ENCODE results near the gene EEF2K.
"Not testable (repeated sequence)": the region's sequence is repeated elsewhere in the genome, so short reads cannot be mapped to it uniquely, and the experiment has no call there.

The EEF2K gene

DNA sequence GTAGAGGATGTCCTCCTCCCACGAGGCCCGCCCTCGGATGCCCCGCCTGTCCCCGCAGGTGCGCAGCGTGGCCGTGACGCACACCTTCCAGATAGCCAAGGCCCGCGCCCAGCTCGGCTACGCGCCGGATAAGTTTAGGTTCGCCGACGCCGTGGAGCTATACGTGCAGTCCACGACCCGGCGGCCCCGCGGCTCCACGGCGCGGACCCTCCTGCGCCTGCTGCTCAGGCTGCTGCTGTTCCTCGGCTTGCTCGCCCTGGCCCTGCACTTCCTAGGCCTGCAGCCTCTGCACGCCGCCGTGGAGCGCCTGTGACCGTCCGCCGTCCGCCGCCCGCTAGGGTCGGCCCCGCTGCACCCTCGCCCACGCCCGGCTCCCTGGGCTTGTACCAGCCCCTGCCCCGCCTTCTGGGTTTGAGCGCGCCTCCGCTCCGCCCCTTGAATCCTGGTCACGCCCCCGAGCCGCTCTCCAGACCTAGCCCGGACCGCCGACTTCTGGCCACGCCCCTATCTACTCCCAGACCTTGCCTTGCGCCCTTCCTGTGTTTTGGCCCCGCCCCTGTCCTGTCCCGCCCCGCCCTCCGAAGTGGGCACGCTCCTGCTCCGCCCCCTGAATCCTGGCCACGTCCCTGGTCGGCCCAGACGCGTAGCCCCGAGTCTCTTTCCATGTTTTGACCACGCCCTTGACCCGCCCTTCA, 15.8 kb upstream of the EEF2K start:
- peak; percentile 77 for DNase-seq (ENCODE audit: low read depth)

DNA sequence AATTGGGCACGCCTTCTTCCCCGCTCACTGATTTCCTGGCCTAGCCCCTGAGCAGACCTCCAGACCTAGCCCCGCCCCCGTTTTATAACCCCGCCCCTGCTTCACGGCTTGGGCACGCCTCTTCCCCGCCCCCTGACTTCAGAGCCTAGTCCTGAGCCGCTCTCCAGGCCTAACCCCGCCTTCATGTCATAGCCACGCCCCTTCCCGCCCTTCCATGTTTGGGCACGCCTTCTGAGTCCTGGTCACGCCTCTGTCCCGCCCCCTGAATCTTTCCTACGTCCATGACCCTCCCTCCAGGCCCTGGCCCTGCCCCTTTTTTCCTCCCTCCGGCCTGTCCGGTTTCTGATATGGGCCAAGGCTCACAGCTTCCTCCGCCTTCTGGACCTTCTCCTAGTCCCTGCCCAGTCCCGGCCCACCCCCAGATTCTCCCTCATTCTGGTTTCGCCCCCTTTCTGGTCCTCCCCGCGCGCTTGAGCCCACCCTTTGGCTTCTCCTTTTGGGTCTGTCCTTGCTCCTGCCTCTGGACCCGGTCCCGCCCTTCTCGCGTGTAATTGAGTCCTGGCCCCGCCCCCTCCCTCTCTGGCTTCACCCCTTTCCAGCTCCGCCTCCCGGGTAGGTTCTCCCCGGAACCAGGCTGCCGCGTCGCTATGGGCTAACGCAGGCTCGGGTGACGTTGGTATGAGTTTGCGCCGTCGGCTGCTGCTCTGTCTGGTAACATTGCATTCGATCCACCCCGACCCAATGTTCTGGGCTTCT, 15.1 kb upstream of the EEF2K start:
- DNase-seq (ENCODE audit: low read depth) = peak; percentile 100

DNA sequence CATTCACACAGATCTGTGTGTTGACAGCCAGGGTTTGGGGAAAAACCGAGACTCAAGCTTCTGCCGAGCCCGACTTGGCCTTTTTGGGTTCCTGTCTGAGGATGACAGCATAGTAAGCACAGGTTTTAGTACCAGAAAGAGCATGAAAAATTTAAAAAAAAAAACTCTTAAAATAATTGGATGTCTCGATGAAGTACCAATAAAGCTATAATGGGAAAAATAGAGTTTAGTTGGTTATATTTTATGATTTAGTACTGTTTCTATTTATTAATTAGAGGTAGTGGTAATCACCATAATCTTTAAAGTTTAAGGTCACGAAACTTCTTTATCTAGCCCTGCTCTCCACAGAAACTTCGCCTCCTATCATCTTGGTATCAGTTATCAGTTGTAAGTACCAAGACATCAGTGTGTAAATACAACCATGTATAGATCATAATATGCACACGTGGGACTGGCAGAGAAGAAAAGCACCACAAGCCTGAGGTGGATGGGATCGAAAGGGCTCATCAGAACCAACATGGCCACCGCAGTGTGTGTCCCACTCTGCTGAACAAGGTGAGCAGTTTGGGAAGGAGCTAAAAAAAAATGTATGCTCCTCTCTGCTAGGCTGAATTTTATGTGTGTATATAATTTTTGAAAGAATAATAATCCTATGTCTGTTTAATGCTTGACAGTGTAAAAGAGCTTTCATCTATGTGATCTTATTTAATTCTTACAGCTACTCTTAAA, 14.4 kb upstream of the EEF2K start:
- DNase-seq (ENCODE audit: low read depth) = no peak

DNA sequence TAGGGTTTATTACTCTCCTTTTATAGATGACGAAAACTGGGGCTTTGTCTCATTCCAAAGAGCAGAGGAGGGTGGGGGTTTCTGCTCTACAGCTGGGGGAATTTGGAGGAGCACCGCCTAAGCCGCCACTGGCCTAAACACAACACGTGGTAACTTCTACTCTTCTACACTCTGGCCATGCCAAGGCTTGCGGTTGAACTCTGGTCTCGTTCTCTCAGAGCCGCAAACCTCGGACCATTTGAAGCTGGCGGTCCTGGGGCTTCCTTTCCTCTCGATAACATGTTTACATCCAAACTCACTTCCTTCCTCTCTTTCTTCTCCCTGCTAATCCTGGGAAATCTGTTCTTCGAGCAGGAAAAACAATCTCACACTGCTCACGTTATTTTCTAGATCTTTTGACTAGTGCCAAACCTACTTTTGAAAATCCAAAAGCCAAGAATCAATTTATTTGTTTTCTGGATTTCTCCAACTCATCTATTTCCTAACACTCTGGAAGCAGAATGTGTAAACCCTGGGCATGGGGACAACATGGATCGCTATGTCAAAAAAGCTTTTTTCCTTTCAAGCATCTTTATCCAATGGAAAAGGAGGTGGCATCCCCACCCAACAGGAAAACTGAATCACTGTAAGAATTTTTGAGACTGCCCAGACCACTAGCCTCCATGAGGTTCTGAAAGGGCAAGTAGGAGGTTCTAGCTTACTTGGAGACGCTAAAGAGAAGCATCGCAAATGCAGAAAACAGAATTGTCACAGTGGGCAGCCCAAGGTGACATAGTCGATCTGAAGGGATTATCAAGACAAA, 13.6 kb upstream of the EEF2K start:
- DNase-seq (ENCODE audit: low read depth) = peak; percentile 46

DNA sequence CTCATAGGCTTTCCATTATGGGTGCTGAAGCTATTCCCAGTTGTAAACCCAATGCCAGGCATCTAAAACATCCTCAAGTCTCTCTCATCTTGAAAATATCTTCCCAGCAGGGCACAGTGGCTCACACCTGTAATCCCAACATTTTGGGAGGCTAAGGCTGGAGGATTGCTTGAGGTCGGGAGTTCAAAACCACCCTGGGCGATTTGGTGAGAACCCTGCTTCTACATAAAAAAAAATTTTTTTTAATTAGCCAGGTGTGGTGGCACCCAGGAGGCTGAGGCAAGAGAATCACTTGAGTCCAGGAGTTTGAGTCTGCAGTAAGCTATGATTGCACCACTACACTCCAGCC, 13.0 kb upstream of the EEF2K start:
- no peak for DNase-seq (ENCODE audit: low read depth)

DNA sequence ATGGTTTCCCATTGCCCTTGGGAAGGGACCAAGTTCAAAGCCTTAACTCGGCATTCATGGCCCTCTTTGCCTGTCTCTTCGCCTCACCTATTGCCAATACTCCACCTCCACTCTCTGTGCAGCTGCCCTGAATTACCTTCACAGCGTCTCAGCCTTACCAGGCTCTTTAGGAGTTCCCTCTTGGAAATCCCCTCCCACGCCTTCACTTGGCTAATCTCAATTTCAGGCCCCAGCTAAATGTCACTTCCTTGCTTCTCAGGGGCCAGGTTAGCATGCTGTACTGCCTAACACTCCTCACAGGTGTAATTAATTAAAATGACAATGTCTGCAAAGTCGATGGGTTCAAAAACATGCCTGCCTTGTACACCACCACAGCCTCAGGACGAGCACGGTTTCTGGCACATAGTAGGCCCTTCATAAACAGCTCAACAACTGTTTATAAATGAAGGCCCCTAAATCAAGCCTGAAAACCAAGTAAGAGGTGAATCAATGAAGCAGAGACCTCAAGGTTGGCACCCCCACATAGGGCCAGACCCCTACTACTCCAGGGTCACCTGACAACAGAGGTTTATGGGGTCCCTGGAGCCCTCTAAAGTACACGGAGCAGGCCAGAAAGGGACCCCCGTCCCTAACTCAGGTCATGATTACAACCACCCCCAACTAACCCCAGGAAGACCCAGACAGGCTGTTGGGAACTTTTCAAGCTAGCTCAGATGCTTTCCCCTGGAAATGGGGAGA, 11.2 kb upstream of the EEF2K start:
- no peak for DNase-seq (ENCODE audit: low read depth)

DNA sequence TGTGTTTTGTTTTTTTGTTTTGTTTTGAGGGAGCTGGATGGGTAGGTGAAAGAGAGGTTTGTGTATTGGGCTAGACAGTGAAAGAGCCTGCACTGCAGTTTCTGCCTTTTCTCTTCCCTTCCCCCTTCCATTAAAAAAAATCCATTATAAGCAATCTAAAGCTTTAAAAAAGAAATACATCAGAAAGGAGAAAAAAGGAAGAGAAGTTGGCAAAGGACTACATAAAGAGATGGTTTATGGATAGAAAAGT, 10.7 kb upstream of the EEF2K start:
- no peak for DNase-seq (ENCODE audit: low read depth)

DNA sequence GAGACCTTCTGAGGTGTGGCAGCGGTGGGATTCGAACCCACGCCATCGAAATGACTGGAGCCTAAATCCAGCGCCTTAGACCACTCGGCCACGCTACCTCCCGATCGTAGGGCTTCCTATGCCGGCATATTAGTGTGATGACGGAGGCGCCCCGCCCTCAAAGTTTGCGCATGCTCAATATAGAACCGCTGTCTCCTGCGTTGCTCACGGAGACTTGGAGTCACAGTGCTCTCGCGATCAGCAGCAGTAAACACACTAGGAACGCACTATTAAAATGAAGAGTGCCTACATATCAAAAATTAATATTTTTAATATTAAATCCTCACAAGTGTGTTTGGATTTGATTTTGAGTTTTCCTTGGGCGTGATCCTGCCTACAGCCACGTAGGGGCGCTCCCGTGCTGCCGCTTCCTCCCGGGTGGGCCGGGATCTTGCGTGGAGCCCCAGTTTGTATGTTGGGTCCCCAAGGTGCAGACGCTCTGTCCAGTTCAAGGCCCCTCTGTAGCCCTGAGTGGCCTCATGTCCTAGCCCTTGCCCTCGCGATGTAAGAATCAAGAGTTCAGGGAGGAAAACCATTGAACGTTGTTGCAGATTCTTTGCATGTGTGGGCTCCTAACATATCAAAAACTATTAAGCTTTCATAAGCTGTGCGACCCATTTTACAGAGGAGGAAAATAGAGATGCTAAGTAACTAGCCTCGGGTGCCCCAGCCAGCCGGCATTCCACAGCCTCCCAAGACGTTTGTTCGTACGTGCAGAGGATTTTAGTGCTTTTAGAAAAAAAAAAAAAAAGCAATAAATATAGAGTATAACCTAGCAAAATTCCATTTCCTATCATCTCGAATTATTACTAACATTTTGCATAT, 10.2 kb upstream of the EEF2K start:
- peak; percentile 91 for DNase-seq (ENCODE audit: low read depth)

DNA sequence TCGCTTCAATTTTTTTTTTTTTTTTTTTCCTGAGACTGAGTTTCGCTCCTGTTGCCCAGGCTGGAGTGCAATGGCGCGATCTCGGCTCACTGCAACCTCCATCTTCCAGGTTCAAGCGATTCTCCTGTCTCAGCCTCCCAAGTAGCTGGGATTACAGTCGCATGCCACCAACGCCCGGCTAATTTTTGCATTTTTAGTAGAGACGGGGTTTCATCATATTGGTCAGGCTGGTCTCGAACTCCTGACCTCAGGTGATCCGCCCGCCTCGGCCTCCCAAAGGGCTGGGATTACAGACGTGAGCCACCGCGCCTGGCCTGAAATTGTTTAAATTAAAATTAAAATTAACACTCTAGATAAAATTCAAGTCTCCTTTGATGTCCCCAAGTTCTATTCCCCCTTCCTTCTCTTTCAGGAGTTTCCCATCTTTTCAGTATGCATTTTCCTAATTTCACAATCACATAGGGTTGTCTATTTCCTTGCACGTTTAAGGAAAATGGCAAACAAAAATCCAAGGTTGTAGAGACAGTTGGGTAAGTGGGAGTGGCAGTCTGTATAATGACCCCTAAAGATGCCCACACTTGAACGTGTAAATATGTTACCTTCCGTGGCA, 9.4 kb upstream of the EEF2K start:
- not testable (repeated sequence) for DNase-seq (ENCODE audit: low read depth)

DNA sequence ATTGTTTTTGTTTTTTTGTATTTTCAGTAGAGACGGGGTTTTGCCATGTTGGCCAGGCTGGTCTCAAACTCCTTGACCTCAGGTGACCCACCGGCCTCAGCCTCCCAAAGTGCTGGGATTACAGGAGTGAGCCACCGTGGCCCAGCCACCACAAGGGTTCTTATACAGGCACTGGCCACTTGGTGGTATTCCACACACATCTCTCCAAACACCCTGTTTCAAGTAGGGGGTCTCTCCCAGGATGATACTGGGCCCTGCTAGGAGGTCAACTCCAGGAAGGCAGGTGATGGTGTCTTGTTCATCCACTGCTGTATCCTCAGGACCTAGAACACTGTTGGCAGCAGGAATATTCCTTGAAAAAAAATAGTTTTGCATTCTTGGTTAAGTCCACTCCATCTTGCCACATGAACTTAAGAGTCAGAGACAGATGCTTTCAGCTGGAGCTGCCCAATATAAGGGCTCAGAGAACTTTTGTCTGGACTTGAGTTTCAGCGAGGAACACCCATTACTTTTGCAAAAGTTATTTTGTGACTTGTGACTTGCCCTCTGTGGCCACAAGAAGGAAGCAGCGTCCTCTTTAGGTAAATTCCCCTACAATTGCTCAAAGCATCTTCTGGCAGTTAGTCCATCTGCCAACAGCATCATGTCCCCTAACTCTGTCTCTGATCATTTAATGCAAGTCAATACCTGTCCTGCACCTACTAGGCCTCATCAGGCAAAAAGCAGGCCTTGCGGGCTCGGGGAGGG, 7.4 kb upstream of the EEF2K start:
- DNase-seq (ENCODE audit: low read depth) = no peak

DNA sequence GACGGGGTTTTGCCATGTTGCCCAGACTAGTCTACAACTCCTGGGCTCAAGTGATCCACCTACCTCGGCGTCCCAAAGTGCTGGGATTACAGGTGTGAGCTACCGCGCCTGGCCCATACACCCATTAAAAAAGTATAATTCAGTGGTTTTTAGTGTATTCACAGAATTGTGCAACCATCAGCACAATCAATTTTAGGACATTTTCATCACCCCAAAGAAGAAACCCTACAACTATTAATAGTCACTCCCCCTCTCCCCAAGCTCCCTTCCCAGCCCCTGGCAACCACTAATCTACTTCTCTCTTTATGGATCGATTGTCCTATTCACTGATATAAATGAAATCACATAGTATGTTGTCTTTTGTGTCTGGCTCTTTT, 3.8 kb upstream of the EEF2K start:
- no peak for DNase-seq (ENCODE audit: low read depth)

DNA sequence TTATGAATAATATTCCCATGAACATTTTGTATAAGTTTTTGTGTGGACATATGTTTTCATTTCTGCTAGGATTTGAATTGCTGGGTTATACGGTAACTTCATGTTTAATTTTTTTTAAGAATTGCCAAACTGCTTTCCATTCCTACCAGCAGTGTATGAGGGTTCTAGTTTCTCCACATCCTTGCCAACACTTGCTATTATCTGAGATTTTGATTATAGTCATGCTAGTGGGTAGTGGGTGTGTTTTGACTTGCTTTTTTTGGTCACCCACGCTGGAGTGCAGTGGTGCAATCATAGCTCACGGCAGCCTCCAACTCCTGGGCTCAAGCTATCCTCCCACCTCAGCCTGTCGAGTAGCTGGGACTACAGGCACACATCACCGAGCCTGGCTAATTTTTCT, 3.0 kb upstream of the EEF2K start:
- no peak for DNase-seq (ENCODE audit: low read depth)

DNA sequence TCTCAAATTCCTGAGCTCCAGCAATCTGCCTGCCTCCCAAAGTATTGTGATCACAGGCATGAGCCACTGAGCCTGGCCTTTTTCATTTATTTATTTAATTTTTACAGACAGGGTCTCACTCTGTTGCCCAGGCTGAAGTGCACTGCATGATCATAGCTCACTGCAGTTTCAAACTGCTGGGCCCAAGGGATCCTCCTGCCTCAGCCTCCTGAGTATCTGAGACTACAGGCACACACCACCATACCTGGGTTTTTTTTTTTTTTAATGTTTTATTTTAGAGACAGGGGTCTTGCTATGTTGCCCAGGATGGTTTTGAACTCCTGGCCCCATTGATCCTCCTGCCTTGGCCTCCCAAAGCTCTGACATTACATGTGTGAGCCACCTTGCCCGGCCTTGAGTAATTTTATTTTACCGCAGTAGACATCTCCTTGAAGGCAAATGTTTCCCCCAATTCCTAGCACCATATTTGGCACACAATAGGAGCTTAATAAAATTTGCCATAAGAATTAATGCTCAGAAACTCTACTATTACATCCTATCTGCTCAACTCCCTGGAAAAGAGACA, 1.9 kb upstream of the EEF2K start:
- no peak for DNase-seq (ENCODE audit: low read depth)

DNA sequence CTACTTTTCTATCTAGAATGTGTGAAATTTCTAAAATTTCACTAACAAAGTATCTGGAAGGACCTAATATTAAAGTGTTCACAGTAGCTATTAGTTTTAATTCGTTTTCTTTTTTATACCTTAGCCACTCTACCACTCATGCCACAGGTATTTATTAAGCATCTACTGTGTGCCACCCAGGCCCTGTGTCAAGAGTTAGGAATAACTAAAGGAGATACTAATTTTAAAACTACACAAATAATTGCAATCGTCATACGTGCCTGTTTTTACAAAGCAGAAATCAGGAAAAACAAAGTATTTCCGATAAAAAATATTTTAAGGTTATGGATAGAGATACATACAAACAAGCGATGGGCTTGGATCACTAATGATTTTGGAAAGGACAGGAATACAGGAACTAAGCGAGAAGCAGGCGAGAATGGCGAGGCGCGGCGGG, 483 bp upstream of the EEF2K start:
- no peak for DNase-seq (ENCODE audit: low read depth)

DNA sequence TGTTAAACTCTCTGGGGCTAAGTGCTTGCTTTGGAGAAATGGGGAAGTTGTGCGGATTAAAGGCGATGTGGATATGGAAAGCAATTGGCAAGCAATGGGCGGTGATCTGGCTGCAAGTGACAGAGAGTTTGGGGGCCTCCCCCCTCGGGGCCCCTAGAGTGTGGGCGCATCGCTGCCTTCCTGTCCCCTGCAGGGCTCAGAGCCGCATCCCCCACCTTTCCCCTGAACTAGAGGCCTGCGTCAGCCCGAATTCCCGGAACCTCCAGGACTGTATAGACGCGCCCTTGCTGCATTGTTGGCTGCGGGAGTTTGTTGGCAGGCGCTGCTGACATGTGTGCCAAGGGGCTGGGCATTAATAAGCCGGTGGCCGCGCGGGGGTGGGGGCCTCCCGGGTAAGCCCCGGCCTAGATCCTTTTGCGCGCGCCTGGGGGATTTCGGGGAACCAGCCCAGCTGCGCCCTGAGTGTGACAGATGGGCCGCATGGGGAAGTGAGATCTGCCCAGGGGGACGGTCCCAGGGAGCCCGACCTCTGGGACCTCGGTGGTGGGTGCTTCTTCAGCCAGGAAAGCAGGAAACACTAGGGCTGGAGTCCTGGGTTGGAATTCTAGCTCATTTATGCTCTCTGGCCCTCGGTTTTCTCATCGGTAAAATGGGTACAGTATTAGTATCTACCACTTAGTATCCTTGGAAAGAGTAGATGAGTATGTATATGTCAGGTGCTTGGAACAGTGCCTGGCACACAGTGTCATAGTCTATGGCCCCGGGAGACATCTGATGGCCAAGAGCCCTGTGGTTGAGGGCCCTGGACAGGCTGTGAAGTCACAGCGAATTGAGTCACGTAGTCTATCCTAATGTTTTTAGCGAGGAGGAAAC, 1.0 kb downstream of the EEF2K start:
- no peak for DNase-seq (ENCODE audit: low read depth)

DNA sequence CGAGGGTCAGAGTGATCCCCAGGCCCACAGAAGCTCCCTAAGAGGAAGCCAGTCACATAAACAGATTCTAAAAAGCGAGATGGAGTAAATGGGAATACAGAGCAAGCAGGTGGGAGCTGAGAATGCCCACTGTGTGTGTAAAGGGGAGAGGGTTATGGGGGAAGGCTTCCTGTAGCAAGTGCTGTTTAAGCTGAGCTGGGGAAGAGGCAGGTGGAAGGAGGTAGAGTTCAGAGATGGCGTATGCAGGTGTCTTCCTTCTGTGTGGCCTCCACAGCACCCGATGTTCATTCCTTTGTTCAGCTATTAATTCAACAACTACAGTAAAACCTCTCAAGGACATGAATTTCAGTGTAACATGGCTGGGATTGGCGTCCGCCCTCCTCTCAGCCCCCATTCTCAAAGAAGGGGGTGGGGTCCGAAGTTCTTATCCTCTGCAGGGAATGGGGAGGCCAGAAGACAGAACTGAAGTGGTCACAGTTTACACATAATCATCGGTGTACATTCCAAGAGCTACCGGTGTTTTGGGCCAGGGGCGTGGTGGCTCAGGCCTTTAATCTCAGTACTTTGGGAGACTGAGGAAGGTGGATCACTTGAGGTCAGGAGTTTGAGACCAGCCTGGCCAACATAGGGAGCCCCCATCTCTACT, 1.8 kb downstream of the EEF2K start:
- no peak for DNase-seq (ENCODE audit: low read depth)

DNA sequence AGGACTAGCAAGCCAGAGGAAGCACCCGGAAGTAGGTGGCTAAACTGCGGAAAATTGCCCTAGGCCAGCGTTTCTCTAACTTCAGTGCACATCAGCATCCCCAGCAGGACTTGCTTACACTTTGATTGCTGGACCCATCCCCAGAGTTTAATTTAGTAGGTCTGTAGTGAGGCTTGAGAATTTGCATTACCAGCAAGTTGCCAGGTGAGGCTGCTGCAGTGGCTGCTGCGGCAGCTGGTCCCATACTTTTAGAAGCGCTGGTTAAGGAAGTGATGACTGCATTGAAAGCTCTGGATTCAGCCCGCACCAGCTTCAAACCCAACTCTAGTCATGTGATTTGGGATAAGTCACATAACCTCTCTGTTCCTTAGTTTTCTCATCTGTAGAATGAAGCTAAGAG, 4.2 kb downstream of the EEF2K start:
- no peak for DNase-seq (ENCODE audit: low read depth)

DNA sequence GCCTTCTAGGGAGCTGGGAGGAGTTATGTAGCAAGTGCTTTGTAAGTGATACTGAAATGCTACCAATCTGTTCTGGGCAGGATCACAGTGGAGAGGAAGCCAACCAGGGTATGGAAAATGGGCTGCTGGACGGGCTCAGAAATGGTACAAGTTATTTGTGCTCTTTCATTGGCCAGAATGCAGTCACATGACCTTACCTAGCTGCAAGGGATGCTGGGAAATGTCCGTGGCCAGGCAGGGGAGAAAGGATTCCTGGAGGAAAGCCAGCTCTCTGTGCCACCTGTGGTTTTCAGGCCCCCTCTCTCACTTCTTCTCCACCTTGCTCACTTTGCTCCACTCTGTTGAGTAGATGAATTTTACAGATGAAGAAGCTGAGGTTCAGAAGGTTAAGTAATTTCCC, 4.8 kb downstream of the EEF2K start:
- DNase-seq (ENCODE audit: low read depth) = no peak
